Stimulated activated CD4-positive, alpha-beta T cell treated with anti-CD3 and anti-CD28 coated beads, Interleukin-15, amount 100 ng/mL, for 48 hours (primary cell): ENCODE data around the gene RRP36.
A peak's percentile ranks its signal among the peaks of the same experiment; 100 is the strongest.

Experiments used
- DNase-seq, 2 donors: peaks; one replicate each; pipeline ENCODE4 v3.0.0-alpha.2; 2020; ENCODE audit warnings: low read depth in 2 of 2

Gene RRP36

GRCh38 chr6:43007126-43007525 lies 14.3 kb upstream of the RRP36 start:
- DNase-seq: no peak

DNA sequence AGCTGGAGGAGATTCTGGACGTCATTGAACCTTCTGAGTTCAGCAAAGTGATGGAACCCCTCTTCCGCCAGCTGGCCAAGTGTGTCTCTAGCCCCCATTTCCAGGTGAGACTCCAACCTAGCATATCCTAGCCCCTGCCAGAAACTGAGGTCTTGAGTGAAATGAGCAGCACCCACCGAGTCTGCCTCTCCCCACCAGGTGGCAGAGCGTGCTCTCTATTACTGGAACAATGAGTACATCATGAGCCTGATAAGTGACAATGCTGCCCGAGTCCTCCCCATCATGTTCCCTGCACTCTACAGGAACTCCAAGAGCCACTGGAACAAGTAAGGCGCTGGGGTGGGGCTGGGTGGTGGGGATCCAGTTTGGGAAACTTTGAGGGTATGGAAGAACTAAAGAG lies 12.3 kb upstream of the RRP36 start:
- DNase-seq: peak in 1 of 2 donors; percentile 14

DNA sequence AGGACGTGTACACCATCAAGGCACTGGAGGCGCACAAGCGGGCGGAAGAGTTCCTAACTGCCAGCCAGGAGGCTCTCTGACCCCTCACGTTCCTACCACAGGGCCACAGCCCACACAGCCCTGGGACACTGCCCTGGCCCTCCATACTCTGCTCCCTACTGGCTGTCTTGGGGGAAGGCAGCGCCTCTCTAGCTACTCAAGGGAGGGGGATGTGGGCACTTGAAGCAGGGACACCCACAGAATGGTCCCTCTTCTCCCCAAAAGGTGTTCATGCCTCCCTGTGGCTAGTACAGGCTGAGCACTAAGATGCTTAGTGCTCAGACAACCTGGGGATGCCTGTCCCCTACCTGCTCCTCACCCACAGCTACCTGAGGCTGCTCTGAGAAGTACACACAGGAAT lies 10.2 kb upstream of the RRP36 start:
- no peak for DNase-seq

- no peak for DNase-seq
These were observed 9.1 kb upstream of the RRP36 start for GRCh38 chr6:43012364-43012763.

DNA sequence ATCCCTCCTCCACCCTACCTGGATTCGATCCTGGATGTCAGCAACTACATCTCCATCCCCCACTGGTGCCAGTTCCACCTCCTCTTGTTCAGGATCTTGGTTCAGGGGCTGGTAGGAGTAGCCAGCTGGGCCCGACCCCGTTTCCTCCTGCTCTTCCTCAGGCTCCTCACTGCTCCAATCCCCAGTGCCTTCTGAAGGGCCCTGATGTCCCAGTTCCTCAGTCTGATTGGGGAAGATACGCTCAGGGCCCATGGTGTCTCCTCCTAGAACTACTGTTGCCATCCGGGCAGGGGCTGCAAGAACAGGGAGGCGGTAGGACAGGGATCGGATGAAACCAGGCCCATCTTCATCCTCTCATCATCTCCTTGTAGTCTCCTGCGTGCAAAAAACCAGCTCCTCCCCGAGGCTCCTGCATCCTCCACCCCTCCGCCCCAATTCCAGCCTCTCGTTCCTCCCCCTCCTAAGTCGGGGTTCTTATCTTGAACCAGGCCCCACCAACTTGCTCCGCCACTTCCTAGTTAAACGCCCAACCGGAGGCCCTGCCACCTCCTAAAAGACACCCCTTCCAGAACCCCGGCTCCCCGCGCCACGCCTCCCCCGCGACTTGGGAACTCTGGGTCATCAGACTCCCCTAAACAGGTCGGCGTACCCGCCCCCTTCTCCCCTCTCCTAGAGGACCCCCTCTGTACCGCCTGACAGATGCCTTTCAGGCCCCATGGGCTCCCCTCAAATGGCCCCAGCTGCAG lies 8.2 kb upstream of the RRP36 start:
- no peak for DNase-seq

GRCh38 chr6:43013843-43014433 lies 7.5 kb upstream of the RRP36 start, which contains the start of the genes KLHDC3 and MEA1:
Gene KLHDC3, plus strand, starts transcription at chr6:43014249. Its CDS starts 2,944 bp downstream, at chr6:43017193.
Gene MEA1, minus strand, starts transcription at chr6:43013946. Its CDS starts 133 bp downstream, at chr6:43013813.
- DNase-seq: peak; percentile 98 to 99

DNA sequence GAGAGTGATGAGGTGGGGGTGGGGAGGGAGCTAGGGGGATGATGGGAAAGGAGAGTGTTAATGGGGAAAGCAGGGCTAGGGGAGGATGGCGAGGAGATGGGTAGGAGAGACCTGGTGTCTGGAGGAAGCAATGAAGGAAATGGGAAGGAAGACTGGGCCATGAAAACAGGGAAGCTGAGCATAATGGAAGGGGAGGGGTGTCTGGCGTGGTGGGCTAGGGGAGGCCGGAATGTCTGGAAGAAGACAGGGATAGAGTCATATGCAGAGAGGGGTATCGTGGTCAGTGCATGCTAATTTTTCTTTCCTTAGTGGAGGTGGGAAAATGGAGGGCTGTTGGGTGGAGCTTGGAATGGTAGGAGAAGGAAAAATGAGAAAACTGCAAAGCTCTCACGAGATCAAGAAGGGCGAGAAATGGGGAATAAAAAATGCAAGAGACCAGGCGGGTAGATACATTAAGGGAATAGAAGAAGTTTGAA lies 7.0 kb upstream of the RRP36 start:
- DNase-seq: no peak

- DNase-seq: no peak
These were observed 5.1 kb upstream of the RRP36 start for GRCh38 chr6:43016176-43016942.

DNA sequence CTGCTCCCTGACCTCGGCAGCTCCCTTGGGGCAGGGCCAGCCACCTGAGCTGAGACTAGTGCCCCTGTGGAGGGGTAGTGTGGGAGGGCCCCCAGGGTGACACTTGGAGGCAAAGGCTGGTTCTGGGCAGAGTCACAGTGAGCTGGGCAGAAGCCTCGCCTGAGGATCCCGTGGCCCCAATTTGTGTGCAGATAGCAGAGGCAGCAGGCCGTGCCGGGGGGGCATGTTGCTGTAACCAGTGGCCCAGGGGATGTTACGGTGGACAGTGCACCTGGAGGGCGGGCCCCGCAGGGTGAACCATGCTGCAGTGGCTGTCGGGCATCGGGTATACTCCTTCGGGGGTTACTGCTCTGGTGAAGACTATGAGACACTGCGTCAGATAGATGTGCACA lies 4.5 kb upstream of the RRP36 start:
- no peak for DNase-seq

GRCh38 chr6:43019152-43019551 lies 2.3 kb upstream of the RRP36 start:
- DNase-seq: no peak

DNA sequence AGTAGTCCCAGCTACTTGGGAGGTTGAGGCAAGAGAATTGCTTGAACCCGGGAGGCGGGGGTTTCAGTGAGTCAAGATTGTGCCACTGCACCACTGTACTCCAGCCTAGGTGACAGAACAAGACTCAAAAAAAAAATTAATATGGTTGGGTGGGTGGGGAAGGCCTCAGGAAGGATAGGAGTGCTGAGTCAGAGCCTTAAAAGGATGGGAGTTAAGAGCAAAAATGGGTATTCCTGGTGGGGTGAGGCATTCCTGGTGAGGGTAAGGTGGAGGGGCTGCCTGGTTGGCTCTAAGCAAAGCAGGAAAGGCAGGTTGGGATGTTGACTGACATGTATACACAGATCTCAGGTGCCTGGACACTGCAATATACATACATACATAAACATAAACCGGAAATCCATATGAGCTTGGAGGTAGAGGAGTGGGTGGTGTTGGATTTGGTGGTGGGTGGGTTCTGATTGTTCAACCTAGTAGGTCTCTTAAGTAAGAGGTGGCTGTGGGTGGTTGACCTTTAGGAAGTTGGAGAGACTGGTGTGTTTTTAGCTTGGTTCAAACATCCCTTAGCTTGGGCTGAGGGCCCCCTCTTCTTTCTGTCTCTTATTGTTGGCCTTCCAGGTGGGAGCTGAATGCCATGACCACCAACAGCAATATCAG lies 1.2 kb upstream of the RRP36 start:
- DNase-seq: no peak

- no peak for DNase-seq
These were observed 576 bp upstream of the RRP36 start for GRCh38 chr6:43020847-43021246.

DNA sequence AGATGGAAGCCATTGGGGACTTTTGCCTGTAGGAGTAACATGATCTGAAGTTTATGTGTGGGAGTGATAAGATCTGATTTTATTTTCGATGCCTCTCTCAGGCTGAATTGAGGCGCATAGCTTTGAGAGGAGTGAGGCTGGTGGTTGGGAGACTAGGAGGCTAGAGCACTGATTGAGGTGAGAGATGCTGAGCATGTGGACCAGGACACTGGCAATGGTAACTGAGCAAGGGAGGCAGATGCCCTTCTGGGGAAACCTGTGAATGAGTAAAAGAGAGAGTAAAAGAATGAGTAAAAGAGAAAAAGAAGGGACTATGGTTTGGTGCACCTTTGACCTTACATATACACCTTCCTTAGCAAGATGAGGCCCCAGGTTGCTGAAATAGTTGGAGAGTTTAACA lies 3.0 kb downstream of the RRP36 start:
- no peak for DNase-seq

DNA sequence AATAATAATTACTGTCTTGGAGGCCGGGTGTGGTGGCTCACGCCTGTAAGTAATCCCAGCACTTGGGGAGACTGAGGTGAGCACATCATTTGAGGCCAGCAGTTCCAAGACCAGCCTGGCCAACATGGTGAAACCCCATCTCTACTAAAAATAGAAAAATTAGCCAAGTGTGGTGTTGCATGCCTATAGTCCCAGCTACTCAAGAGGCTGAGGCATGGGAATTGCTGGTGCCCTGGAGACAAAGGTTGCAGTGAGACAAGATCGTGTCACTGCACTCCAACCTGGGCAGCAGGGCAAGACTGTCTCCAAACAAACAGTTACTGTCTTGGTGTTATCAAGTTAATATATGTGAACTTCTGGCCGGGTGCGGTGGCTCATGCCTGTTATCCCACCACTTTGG lies 4.9 kb downstream of the RRP36 start:
- no peak for DNase-seq

DNA sequence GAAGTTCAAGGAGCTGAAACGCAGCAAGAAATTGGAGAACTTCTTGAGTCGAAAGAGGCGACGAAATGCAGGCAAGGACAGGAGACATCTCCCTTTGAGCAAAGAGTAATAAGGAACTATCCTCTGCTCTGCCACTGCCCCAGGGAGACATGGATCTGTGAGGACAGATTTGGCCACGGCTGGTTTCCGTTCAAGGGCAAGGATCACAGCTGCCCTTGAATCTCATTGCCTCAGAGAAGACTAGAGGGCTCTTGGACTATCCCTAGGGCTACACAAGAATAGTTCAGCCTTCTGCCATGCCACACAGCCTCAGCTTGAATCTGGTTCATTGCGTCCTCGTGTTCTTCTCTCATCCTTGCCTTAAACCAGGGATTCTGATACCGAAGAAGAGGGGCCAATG lies 7.7 kb downstream of the RRP36 start:
- no peak for DNase-seq

DNA sequence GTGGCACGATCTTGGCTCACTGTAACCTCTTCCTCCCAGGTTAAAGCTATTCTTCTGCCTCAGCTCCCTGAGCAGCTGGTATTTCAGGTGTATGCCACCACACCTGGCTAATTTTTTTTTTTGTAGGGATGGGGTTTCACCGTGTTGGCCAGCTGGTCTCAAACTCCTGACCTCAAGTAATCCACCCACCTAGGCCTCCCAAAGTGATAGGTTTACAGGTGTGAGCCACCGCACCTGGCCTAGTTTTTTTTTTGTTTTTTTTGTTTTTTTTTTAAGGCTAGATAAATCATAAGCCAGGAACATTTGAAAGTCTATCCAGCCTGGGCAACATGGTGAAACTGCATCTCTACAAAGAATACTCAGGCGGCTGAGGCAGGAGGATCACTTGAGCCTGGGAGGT lies 10.9 kb downstream of the RRP36 start:
- DNase-seq: no peak

DNA sequence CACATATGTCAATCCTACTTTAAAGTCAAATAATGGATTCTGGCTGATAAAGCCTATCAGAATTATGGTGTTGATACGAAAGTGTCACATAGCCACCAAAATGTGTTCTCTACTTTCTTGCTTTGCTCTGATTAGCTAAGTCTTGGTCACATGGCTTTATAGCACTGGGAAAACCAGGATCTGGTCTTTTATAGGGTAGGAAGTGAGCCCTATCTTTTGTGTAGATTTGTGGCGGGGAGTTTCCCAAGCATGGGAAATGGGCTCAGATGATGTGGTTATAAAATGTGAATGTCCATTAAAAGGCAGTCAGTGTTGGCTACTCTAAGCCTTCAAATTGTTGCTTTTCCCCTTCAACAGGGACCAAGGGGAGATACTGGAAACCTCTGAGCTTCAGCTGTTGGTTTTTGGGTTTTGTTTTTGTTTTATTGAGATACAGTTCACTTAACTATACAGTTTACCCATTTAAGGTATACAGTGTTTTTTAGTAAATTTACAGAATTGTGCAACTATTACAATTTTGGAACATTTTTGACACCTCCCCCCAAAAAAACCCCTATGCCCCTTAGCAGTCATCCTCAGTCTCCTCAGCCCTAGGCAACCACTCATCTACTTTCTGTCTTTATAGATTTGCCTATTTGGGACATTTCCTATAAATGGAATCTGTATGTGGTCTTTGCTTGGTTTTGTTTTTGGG lies 12.2 kb downstream of the RRP36 start:
- DNase-seq: no peak

GRCh38 chr6:43034190-43034525 lies 12.7 kb downstream of the RRP36 start:
- no peak for DNase-seq

- no peak for DNase-seq
These were observed 14.2 kb downstream of the RRP36 start for GRCh38 chr6:43035495-43036194.

DNA sequence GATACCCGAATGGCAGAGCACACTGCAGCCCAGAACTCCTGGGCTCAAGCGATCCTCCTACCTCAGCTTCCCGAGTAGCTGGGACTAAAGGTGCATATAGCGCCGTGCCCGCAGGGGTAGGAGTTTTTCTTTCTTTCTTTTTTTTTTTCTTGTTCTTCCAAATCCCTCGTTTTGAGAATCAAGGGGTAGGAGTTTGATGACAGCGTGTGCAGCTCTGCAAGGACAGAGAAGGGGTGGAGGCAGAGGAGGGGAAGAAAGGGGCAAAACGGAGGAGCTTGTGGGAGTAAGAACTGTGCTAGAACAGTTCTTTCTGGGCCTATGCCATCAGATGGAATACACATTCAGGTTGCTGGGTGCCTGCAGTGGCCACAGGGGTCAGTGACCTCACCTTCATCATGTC lies 15.3 kb downstream of the RRP36 start:
- no peak for DNase-seq

DNA sequence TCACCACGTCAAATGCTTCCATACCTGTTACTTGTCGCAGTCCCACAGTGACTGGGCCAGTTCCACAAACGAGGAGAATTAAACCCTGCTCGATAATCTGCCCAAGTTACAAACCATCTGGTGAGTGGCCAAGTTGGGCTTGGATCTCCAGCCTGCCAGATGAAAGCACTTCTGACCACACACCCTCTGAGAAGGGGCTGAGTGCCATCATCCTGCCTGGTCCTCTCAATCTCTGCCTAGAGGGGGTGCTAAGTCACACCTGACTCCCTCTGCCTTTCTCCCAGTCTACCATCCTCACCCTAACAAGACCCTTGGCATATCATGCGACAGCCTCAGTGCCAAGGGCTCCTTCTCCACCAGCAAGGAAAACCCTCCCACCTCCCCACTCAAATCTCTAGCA lies 15.8 kb downstream of the RRP36 start:
- no peak for DNase-seq
